GM12878 (cell line): Measurements from ENCODE around the gene NCF2. TPM values are rescaled to one million over a fixed set of nuclear protein-coding genes. Genes with fewer than 3 reads are reported as not detected.

Source experiments
- ATAC-seq: fragments of 200-7000 bp; cut with Tn5 transposase; 3 replicates; pipeline ENCODE4 v1.9.1; 2020; ENCODE audit warnings: mild to moderate bottlenecking, moderate library complexity
- BruUV-seq: library from RNA; stranded (reverse); fragments of 400-500 nt; replicated peaks from 2 replicates; lab custom pipeline; 2021; lab: Mats Ljungman, UMichigan
- CTCF ChIA-PET: fragments of 300-600 bp; sonication (Branson Sonifier 250); formaldehyde crosslinking; extraction: SDS; loops from one replicate; lab custom pipeline; 2021; ENCODE audit warnings: inconsistent platforms; lab: Yijun Ruan, JAX
- POLR2A ChIA-PET: fragments of 350-600 bp; formaldehyde crosslinking; extraction: SDS; loops from one replicate; lab custom pipeline; 2021; ENCODE audit warnings: inconsistent platforms; lab: Charles Lee
- RAD21 ChIA-PET: fragments of 300-600 bp; sonication (Branson Sonifier 250); formaldehyde crosslinking; loops from one replicate; lab custom pipeline; 2023; ENCODE audit warnings: antibody characterized with exemption; ENCODE audit not compliant: unreplicated experiment; lab: Charles Lee
- SMC1A ChIA-PET: fragments of 300-600 bp; sonication (Branson Sonifier 250); formaldehyde crosslinking; loops from one replicate; lab custom pipeline; 2023; ENCODE audit not compliant: unreplicated experiment, uncharacterized antibody; lab: Charles Lee
- DNase-seq: peaks from one replicate; pipeline ENCODE4 v3.0.0-alpha.2; 2011; ENCODE audit warnings: low read depth, low spot score
- FAIRE-seq: peaks from 3 replicates; lab custom pipeline; 2011; peaks lifted over from hg19 to GRCh38; lab: Jason Lieb, UNC
- H2AFZ ChIP-seq: 2 replicates; pipeline ENCODE4 v1.6.0; 2011; ENCODE audit warnings: low read depth, low read length, control low read depth; ENCODE audit not compliant: control insufficient read depth
- H3K27ac ChIP-seq: 2 replicates; pipeline ENCODE4 v1.5.1; 2011; ENCODE audit warnings: control low read depth; ENCODE audit not compliant: control insufficient read depth, insufficient read depth
- H3K27me3 ChIP-seq, 2 experiments: replicated peaks in 1 of 2; 2 replicates each; pipeline versions ENCODE4 v1.6.0 to v1.6.1; 2011; ENCODE audit warnings: low read length in 1 of 2; ENCODE audit not compliant: control insufficient read depth in 2 of 2, insufficient read depth in 2 of 2
- H3K36me3 ChIP-seq, 2 experiments: 2 replicates each; pipeline ENCODE4 v1.5.1; 2011; ENCODE audit warnings: low read length in 1 of 2; ENCODE audit not compliant: control insufficient read depth in 2 of 2, insufficient read depth in 2 of 2
- H3K4me1 ChIP-seq: 2 replicates; pipeline ENCODE4 v1.6.1; 2011; ENCODE audit warnings: mild to moderate bottlenecking, low read length, moderate library complexity, mixed read lengths; ENCODE audit not compliant: control insufficient read depth, insufficient read depth
- H3K4me2 ChIP-seq: 2 replicates; pipeline ENCODE4 v1.6.0; 2011; ENCODE audit warnings: control low read depth; ENCODE audit not compliant: control insufficient read depth, insufficient read depth
- H3K4me3 ChIP-seq: fragments of 200-600 bp; sonication (generic); 2 replicates; pipeline ENCODE4 v1.5.1; 2016
- H3K79me2 ChIP-seq: 2 replicates; pipeline ENCODE4 v1.6.0; 2011; ENCODE audit warnings: low read length; ENCODE audit not compliant: control insufficient read depth, insufficient read depth
- H3K9ac ChIP-seq: 2 replicates; pipeline ENCODE4 v1.8.0; 2011; ENCODE audit warnings: low read length, control low read depth, mixed read lengths; ENCODE audit not compliant: control insufficient read depth, insufficient read depth
- H3K9me3 ChIP-seq: replicated peaks from 3 replicates; pipeline ENCODE4 v1.5.1; 2011; ENCODE audit warnings: mild to moderate bottlenecking, low read length; ENCODE audit not compliant: control insufficient read depth, insufficient read depth
- H4K20me1 ChIP-seq: 2 replicates; pipeline ENCODE4 v1.6.0; 2011; ENCODE audit not compliant: control insufficient read depth, insufficient read depth
- CEBPZ ChIP-seq: fragments of 150-350 bp; IDR thresholded peaks from 2 replicates; pipeline ENCODE4 v1.6.1; 2016; ENCODE audit warnings: low read depth, low read length
- HCFC1 ChIP-seq: fragments of 150-350 bp; IDR thresholded peaks from 2 replicates; pipeline ENCODE4 v1.6.1; 2014; ENCODE audit warnings: low read length
- NFIC ChIP-seq: IDR thresholded peaks from 2 replicates; pipeline ENCODE4 v1.6.1; 2012; ENCODE audit warnings: low read depth, mild to moderate bottlenecking, inconsistent platforms, low read length, moderate library complexity
- POLR2A ChIP-seq: IDR thresholded peaks from 2 replicates; pipeline ENCODE4 v1.6.1; 2011; ENCODE audit warnings: low read depth, mild to moderate bottlenecking, low read length
- POLR2AphosphoS2 ChIP-seq: IDR thresholded peaks from 2 replicates; pipeline ENCODE4 v1.6.1; 2011; ENCODE audit warnings: low read depth, mild to moderate bottlenecking, low read length, improper control_type of control experiment, moderate library complexity
- POLR2AphosphoS5 ChIP-seq: IDR thresholded peaks from 2 replicates; pipeline ENCODE4 v1.6.1; 2011; ENCODE audit warnings: mild to moderate bottlenecking, low read length, inconsistent platforms
- TBL1XR1 ChIP-seq: IDR thresholded peaks from 2 replicates; pipeline ENCODE4 v1.6.1; 2012; ENCODE audit warnings: low read depth, low read length, improper control_type of control experiment
- WGBS: methylation state at CpG from one replicate; pipeline ENCODE4 v1.1.6; 2016; ENCODE audit warnings: low lambda C conversion rate; ENCODE audit not compliant: insufficient replicate concordance, insufficient coverage; ENCODE audit errors: missing lambda C conversion rate; 5-methylcytosine and 5-hydroxymethylcytosine counted together
- in situ Hi-C: fragments of 300-500 bp; cut with MboI; formaldehyde crosslinking; loops from 9 replicates; pipeline ENCODE4 v1.14.3; 2018; ENCODE audit warnings: mixed read lengths
- intact Hi-C: fragments of 100-400 bp; cut with micrococcal nuclease; formaldehyde crosslinking; loops from one replicate; pipeline ENCODE4 v1.14.2; 2022; ENCODE audit not compliant: unreplicated experiment
- polyA plus RNA-seq, 11 experiments: library from polyadenylated mRNA; depleted of rRNA in 4 of 11; unstranded in 6 of 11; stranded (reverse) in 5 of 11; fragments of >200 nt; fragmentation: Nextera tagmentation in 4 of 11; fragmentation: Illumina TruSeq in 1 of 11; extraction: Ambion mirVana in 4 of 11; extraction: Trizol in 1 of 11; gene quantifications; 1 replicate in 1 of 11; 2 replicates in 10 of 11; pipeline versions ENCODE4 v1.2.1 to v1.2.3, GENCODE V29; 2011 to 2016; ENCODE audit warnings: inconsistent platforms in 2 of 11, missing spikeins in 2 of 11, low read depth in 1 of 11
- total RNA-seq, 4 experiments: library from RNA; depleted of rRNA in 3 of 4; stranded (reverse); fragments of >200 nt in 3 of 4; fragmentation: Illumina TruSeq in 1 of 4; extraction: Trizol in 1 of 4; gene quantifications; 2 replicates each; pipeline versions ENCODE4 v1.2.1 to v1.2.3, GENCODE V29; 2013 to 2021
- TF ChIP-seq, protein P1 (sequence below): IDR thresholded peaks from 2 replicates; pipeline ENCODE4 v1.6.1; 2012; ENCODE audit warnings: low read length, inconsistent platforms

NCF2 gene
- total and polyA plus RNA-seq, 10 of the 15 experiments (the other 5 are each of a cell fraction or from before 2014, with no cell fraction given) = 31.4 to 256 (median 77.1) TPM

DNA sequence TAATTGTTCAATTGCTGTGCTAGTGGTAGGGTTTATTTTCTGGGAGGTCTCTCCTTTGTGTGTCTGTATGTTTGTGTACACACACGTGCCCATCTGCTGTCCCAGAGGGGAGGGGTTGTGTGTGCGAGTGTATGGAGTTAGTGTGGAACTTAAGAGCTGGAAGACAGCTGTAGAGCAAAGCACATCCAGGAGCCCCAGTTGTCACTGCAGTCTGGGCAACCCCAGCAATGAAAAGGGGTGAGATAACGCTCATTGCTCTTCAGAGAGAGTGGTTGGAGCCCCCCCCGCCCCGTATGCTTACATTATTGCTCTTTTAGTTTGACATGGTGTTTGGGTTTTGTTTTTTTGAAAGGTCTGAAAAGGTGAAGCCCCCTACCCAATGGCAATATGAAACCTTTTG, 36.9 kb downstream of the NCF2 start (continued):
- TF ChIP-seq CEBPZ (no peak), POLR2A (no peak), HCFC1 (no peak), TBL1XR1 (no peak), NFIC (no peak), POLR2AphosphoS2 (no peak)

GRCh38 chr1:183552891-183553290, 37.4 kb downstream of the NCF2 start:
- TF ChIP-seq NFIC (no peak), POLR2AphosphoS5 (no peak)
- TF ChIP-seq, protein P1, sequence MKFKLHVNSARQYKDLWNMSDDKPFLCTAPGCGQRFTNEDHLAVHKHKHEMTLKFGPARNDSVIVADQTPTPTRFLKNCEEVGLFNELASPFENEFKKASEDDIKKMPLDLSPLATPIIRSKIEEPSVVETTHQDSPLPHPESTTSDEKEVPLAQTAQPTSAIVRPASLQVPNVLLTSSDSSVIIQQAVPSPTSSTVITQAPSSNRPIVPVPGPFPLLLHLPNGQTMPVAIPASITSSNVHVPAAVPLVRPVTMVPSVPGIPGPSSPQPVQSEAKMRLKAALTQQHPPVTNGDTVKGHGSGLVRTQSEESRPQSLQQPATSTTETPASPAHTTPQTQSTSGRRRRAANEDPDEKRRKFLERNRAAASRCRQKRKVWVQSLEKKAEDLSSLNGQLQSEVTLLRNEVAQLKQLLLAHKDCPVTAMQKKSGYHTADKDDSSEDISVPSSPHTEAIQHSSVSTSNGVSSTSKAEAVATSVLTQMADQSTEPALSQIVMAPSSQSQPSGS = no peak
- H3K4me1 ChIP-seq = no peaks in the 10 kb centered on the region; the same call in 1 of the 2 replicates
- H3K4me3 ChIP-seq = no peak overlapping the region
- in situ Hi-C loops (no loop called here), intact Hi-C loops (loop anchor here (2.0 kb wide), 1 partner anchor 70 kb away; no protein-coding TSS in a partner anchor)
- no peaks in the 10 kb centered on the region for H3K79me2 ChIP-seq
- ChIA-PET CTCF (no interaction called here), POLR2A (no interaction called here), RAD21 (no interaction called here), SMC1A (no interaction called here)
- ATAC-seq = no peak
- H3K27ac ChIP-seq = no peak overlapping the region
- no peak for DNase-seq
- H4K20me1 ChIP-seq = no peaks in the 10 kb centered on the region
- 97% methylated on average over 6 of the region's 6 CpGs for WGBS
- H3K36me3 ChIP-seq = peaks cover 16 to 46% of the 10 kb centered on the region in 2 experiments
- no peak for FAIRE-seq
- BruUV-seq = no TSS peak
- no peaks in the 10 kb centered on the region for H3K9me3 ChIP-seq
- no peaks in the 10 kb centered on the region for H3K27me3 ChIP-seq
- no peak overlapping the region for H3K9ac ChIP-seq
- H3K4me2 ChIP-seq = no peak overlapping the region
- no peak overlapping the region for H2AFZ ChIP-seq
